ENCODE measurements around the gene EGFL8. TPM values are rescaled to one million over a fixed set of nuclear protein-coding genes. Genes with fewer than 3 reads are reported as not detected.

Gene EGFL8
- total and polyA plus RNA-seq, 9 of the 15 experiments (the other 6 are each of a cell fraction or from before 2014, with no cell fraction given): 2.2 to 47.4 (median 14.2) TPM

DNA sequence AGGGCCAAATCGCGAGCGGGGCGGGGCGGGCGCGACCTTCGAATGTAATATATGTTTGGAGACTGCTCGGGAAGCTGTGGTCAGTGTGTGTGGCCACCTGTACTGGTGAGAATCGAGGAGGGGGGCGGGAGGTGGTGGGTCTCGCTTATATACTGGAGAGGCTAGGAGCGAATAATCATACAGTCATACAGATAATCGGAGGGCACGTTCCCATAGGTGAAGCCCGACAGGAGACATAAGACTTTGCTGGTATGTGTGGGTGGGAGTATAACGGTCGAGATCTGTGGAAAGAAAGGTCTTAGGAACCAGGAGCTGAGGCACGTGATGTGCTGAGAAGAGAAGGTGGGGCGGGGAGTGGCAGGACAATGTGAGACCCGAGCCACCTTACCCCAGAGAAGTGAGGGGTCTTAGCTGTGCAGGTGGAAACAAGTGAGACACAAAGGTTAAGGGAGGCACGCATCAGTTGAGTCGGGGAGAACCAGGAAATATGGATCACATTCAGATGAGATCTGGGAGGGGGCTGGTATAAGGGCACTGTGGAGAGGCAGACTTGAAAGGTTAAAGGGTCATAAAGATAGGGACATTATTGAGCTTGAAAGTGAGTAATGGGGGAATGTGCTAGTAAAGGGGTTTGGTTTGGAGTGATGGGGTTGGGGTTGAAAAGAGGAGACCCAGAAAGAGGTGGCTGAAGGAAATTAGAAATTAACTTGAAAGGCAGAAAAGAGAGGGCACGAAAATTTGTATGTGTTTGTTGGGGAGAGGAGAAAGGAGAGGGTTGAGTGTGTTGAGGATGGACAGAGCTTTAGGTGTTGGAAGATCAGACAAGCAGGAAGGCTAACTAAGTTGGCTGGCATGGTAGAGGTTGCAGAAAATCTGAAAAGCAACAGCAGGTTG, 14.4 kb downstream of the EGFL8 start (continued):
- TF ChIP-seq, protein P1, sequence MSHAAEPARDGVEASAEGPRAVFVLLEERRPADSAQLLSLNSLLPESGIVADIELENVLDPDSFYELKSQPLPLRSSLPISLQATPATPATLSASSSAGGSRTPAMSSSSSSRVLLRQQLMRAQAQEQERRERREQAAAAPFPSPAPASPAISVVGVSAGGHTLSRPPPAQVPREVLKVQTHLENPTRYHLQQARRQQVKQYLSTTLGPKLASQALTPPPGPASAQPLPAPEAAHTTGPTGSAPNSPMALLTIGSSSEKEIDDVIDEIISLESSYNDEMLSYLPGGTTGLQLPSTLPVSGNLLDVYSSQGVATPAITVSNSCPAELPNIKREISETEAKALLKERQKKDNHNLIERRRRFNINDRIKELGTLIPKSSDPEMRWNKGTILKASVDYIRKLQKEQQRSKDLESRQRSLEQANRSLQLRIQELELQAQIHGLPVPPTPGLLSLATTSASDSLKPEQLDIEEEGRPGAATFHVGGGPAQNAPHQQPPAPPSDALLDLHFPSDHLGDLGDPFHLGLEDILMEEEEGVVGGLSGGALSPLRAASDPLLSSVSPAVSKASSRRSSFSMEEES (CRISPR knock-in tag; IDR thresholded peaks at IDR 0.05): peak; percentile 64
- no peak for TF ChIP-seq IRF1 (CRISPR knock-in tag; IDR thresholded peaks at IDR 0.05; ENCODE audit: borderline replicate concordance)
- no peak for TF ChIP-seq TAL1 (IDR thresholded peaks at IDR 0.05)
- no peak for TF ChIP-seq NR2C2 (CRISPR knock-in tag; IDR thresholded peaks at IDR 0.05)
- TF ChIP-seq NR2C2 (tag; IDR thresholded peaks at IDR 0.05): no peak
- no peak for TF ChIP-seq CCAR2 (IDR thresholded peaks at IDR 0.05; ENCODE audit: low read depth, low read length)
- no peak for TF ChIP-seq ELF1 (tag; IDR thresholded peaks at IDR 0.05)
- no peak for TF ChIP-seq BRCA1 (IDR thresholded peaks at IDR 0.05)
- TF ChIP-seq BRCA1 (CRISPR knock-in tag; IDR thresholded peaks at IDR 0.05): no peak
- TF ChIP-seq, protein P2, sequence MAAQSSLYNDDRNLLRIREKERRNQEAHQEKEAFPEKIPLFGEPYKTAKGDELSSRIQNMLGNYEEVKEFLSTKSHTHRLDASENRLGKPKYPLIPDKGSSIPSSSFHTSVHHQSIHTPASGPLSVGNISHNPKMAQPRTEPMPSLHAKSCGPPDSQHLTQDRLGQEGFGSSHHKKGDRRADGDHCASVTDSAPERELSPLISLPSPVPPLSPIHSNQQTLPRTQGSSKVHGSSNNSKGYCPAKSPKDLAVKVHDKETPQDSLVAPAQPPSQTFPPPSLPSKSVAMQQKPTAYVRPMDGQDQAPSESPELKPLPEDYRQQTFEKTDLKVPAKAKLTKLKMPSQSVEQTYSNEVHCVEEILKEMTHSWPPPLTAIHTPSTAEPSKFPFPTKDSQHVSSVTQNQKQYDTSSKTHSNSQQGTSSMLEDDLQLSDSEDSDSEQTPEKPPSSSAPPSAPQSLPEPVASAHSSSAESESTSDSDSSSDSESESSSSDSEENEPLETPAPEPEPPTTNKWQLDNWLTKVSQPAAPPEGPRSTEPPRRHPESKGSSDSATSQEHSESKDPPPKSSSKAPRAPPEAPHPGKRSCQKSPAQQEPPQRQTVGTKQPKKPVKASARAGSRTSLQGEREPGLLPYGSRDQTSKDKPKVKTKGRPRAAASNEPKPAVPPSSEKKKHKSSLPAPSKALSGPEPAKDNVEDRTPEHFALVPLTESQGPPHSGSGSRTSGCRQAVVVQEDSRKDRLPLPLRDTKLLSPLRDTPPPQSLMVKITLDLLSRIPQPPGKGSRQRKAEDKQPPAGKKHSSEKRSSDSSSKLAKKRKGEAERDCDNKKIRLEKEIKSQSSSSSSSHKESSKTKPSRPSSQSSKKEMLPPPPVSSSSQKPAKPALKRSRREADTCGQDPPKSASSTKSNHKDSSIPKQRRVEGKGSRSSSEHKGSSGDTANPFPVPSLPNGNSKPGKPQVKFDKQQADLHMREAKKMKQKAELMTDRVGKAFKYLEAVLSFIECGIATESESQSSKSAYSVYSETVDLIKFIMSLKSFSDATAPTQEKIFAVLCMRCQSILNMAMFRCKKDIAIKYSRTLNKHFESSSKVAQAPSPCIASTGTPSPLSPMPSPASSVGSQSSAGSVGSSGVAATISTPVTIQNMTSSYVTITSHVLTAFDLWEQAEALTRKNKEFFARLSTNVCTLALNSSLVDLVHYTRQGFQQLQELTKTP (IDR thresholded peaks at IDR 0.05; ENCODE audit: low read depth in 1 of 2, partially characterized antibody in 2 of 2): peak in 1 of 2 experiments; percentile 17
- no peak for TF ChIP-seq ZNF408 (CRISPR knock-in tag; IDR thresholded peaks at IDR 0.05; ENCODE audit: low read depth)
- TF ChIP-seq HSF4 (CRISPR knock-in tag; IDR thresholded peaks at IDR 0.05; ENCODE audit: borderline replicate concordance): no peak
- no peak for TF ChIP-seq ZNF124 (CRISPR knock-in tag; IDR thresholded peaks at IDR 0.05)
- TF ChIP-seq, protein P3, sequence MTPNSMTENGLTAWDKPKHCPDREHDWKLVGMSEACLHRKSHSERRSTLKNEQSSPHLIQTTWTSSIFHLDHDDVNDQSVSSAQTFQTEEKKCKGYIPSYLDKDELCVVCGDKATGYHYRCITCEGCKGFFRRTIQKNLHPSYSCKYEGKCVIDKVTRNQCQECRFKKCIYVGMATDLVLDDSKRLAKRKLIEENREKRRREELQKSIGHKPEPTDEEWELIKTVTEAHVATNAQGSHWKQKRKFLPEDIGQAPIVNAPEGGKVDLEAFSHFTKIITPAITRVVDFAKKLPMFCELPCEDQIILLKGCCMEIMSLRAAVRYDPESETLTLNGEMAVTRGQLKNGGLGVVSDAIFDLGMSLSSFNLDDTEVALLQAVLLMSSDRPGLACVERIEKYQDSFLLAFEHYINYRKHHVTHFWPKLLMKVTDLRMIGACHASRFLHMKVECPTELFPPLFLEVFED (CRISPR knock-in tag; conservative IDR thresholded peaks at IDR 0.05): peak; percentile 49; the same call in 1 of the 2 replicates
- TF ChIP-seq TEAD4 (IDR thresholded peaks at IDR 0.05; ENCODE audit: low read length): peak; percentile 19
- TF ChIP-seq TEAD4 (CRISPR knock-in tag; IDR thresholded peaks at IDR 0.05; ENCODE audit: borderline replicate concordance): no peak
- 0 out of 2 replicates have a peak, but pooled peaks have one; percentile 32 for TF ChIP-seq CC2D1A (IDR thresholded peaks at IDR 0.05)
- no peak for TF ChIP-seq STAT5B (CRISPR knock-in tag; IDR thresholded peaks at IDR 0.05)
- no peak for TF ChIP-seq RNF2 (IDR thresholded peaks at IDR 0.05)
- peak; percentile 41; the same call in 1 of the 2 replicates for TF ChIP-seq MYC (IDR thresholded peaks at IDR 0.05; ENCODE audit: low read depth, low read length)
- no peak for TF ChIP-seq MYC (CRISPR knock-in tag; IDR thresholded peaks at IDR 0.05; ENCODE audit: borderline replicate concordance, low read depth)

Measured in K562 (cell line).